ENCODE results near the gene COL15A1. TPM values are rescaled to one million over a fixed set of nuclear protein-coding genes. Genes with fewer than 3 reads are reported as not detected.

COL15A1 gene
- total and polyA plus RNA-seq, 2 donors (not counting 1 experiment from before 2014, with no cell fraction given): not detected

DNA sequence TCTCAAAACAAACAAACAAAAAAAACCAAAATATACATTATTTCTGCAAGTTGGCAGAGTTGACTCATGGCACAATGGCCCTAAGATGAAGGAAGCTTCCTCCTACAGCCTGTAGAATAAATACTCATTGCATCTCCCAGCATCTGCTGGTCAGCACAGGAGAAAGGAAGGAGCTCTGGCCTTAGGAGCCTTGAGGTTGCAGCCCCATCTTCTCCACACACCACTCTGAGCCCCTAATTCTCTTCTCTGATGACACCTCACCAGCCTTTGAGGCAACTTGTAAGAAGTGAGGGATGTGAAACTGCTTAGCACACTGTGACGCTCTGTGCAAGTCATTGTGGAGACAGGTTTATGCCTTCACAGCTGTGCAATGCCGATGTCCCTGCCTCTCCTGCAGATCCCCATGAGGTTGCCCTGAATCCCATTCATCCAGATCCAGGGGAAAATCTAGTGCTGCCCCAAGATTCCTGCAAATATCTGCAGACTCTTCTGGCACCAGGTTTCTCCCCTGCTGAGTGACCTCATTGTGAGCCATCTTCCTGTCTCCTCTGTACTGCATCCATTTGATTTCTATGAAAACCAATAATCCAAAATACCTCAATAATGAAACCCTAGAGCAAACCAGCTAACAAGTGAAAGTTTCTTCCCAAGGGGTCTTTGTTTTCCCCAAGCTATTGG lies 95.9 kb downstream of the COL15A1 start:
- Histone ChIP-seq H3K79me2 (ENCODE audit: control insufficient read depth, insufficient read depth, low read length) (no peaks in the 10 kb centered on the region), H3K4me3 (ENCODE audit: control extremely low read depth in 1 of 5, extremely low read depth in 1 of 5, insufficient read depth in 1 of 5, low read depth in 2 of 5, low read length in 4 of 5) (no peak overlapping the region), H3K4me2 (replicated peaks; ENCODE audit: low read depth, low read length, poor library complexity, severe bottlenecking) (no peak overlapping the region), H3K9ac (ENCODE audit: low read length) (no peak overlapping the region), H3K27ac (ENCODE audit: low read length in 2 of 2) (no peak overlapping the region), H3K36me3 (replicated peaks in 1 of 2; ENCODE audit: control extremely low read depth in 1 of 2, control insufficient read depth in 1 of 2, extremely low read depth in 1 of 2, insufficient read depth in 2 of 2, low read length in 1 of 2) (no peaks in the 10 kb centered on the region), H3K27me3 (replicated peaks in 1 of 4; ENCODE audit: control extremely low read depth in 1 of 4, control insufficient read depth in 3 of 4, insufficient read depth in 4 of 4, low read length in 3 of 4) (no peaks in the 10 kb centered on the region), H3K4me1 (ENCODE audit: control insufficient read depth in 2 of 2, insufficient read depth in 2 of 2, low read length in 2 of 2) (peaks cover 15 to 17% of the 10 kb centered on the region in 2 donors), H4K20me1 (ENCODE audit: control insufficient read depth, insufficient read depth, low read length, poor library complexity, severe bottlenecking) (no peaks in the 10 kb centered on the region), H2AFZ (ENCODE audit: insufficient read depth, low read depth, low read length, poor library complexity, severe bottlenecking) (peak overlapping the region; percentile 56), H3K9me3 (ENCODE audit: control extremely low read depth in 1 of 3, control insufficient read depth in 2 of 3, insufficient read depth in 1 of 3, low read length in 2 of 3) (peaks cover 0 to 7% (median 2%) of the 10 kb centered on the region in 3 donors)
- no peak for TF ChIP-seq EZH2 (IDR thresholded peaks at IDR 0.05; ENCODE audit: borderline replicate concordance, insufficient read depth, low read depth, low read length, poor library complexity, severe bottlenecking)
- intact Hi-C loops (cut with micrococcal nuclease): no loop called here
- DNase-seq (peak; percentile 30), ATAC-seq (ENCODE audit: low read depth) (peak; percentile 65)
- H3K9me3 Mint-ChIP-seq (ENCODE audit: insufficient read depth): peaks cover 1% of the 10 kb centered on the region
- no peaks in the 10 kb centered on the region for H3K27me3 Mint-ChIP-seq
- H3K4me1 Mint-ChIP-seq: peaks cover 28% of the 10 kb centered on the region
- 36% methylated on average over 2 of the region's 2 CpGs for WGBS (ENCODE audit: insufficient coverage)
- no peak overlapping the region for H3K27ac Mint-ChIP-seq
- H3K4me3 Mint-ChIP-seq: no peak overlapping the region
- ChIA-PET CTCF (interaction anchor here (1.3 to 3.5 kb wide), 2 partner anchors 41 to 64 kb away, joined by 5 to 13 read pairs; partner anchors contain the start of gene TGFBR1), POLR2A (no interaction called here)

DNA sequence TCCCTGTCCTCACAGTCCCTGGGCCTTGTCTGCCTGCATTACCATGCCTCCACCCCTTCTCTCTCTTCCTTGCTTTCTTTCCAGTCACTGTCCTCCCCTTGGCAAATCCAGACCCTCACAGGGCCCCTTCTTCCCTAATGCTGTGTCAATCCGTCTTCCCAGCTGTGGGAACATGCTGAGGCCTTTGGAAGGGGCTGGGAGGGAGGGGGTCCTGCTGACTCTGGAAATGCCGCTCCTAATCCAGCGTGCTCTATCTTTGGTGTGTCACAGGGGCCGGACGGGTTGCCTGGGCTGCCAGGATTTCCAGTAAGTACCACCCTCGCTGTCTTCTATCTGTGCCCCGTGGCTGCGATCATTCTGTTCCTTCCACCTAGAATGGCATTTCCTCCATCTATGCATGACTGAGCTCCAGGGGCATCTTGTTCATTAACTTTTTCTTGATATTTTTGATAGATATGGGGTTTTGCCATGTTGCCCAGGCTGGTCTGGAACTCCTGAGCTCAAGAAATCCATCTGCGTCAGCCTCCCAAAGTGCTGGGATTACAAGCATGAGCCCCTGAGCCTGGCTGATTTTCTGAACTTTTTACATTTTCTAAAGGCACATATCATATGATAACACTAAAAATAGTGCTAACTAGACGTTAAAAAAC lies 96.7 kb downstream of the COL15A1 start:
- Mint-ChIP-seq H3K4me1 (peaks cover 26% of the 10 kb centered on the region), H3K27ac (no peak overlapping the region), H3K4me3 (no peak overlapping the region), H3K9me3 (ENCODE audit: insufficient read depth) (peaks cover 4% of the 10 kb centered on the region), H3K27me3 (no peaks in the 10 kb centered on the region)
- H3K27ac ChIP-seq (ENCODE audit: low read length in 2 of 2): no peak overlapping the region
- ChIA-PET CTCF (interaction anchor here (0.6 to 3.5 kb wide), 2 partner anchors 29 to 42 kb away, joined by 3 to 13 read pairs; no protein-coding TSS in a partner anchor), POLR2A (no interaction called here)
- no peaks in the 10 kb centered on the region for H3K79me2 ChIP-seq (ENCODE audit: control insufficient read depth, insufficient read depth, low read length)
- no peak overlapping the region for H3K9ac ChIP-seq (ENCODE audit: low read length)
- H3K9me3 ChIP-seq (ENCODE audit: control extremely low read depth in 1 of 3, control insufficient read depth in 2 of 3, insufficient read depth in 1 of 3, low read length in 2 of 3): peaks cover 0 to 11% (median 2%) of the 10 kb centered on the region in 3 donors
- no peak overlapping the region for H3K4me3 ChIP-seq (ENCODE audit: control extremely low read depth in 1 of 5, extremely low read depth in 1 of 5, insufficient read depth in 1 of 5, low read depth in 2 of 5, low read length in 4 of 5)
- ATAC-seq (ENCODE audit: low read depth) (no peak), DNase-seq (no peak)
- 67% methylated on average over 10 of the region's 10 CpGs for WGBS (ENCODE audit: insufficient coverage)
- TF ChIP-seq EZH2 (IDR thresholded peaks at IDR 0.05; ENCODE audit: borderline replicate concordance, insufficient read depth, low read depth, low read length, poor library complexity, severe bottlenecking): no peak
- TF ChIP-seq, protein P1, sequence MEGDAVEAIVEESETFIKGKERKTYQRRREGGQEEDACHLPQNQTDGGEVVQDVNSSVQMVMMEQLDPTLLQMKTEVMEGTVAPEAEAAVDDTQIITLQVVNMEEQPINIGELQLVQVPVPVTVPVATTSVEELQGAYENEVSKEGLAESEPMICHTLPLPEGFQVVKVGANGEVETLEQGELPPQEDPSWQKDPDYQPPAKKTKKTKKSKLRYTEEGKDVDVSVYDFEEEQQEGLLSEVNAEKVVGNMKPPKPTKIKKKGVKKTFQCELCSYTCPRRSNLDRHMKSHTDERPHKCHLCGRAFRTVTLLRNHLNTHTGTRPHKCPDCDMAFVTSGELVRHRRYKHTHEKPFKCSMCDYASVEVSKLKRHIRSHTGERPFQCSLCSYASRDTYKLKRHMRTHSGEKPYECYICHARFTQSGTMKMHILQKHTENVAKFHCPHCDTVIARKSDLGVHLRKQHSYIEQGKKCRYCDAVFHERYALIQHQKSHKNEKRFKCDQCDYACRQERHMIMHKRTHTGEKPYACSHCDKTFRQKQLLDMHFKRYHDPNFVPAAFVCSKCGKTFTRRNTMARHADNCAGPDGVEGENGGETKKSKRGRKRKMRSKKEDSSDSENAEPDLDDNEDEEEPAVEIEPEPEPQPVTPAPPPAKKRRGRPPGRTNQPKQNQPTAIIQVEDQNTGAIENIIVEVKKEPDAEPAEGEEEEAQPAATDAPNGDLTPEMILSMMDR (IDR thresholded peaks at IDR 0.05): no peak
- no peak overlapping the region for H2AFZ ChIP-seq (ENCODE audit: insufficient read depth, low read depth, low read length, poor library complexity, severe bottlenecking)
- H3K4me1 ChIP-seq (ENCODE audit: control insufficient read depth in 2 of 2, insufficient read depth in 2 of 2, low read length in 2 of 2): peaks cover 15 to 17% of the 10 kb centered on the region in 2 donors
- no peak overlapping the region for H3K4me2 ChIP-seq (replicated peaks; ENCODE audit: low read depth, low read length, poor library complexity, severe bottlenecking)
- intact Hi-C loops (cut with micrococcal nuclease): no loop called here
- H3K27me3 ChIP-seq (replicated peaks in 1 of 4; ENCODE audit: control extremely low read depth in 1 of 4, control insufficient read depth in 3 of 4, insufficient read depth in 4 of 4, low read length in 3 of 4): no peaks in the 10 kb centered on the region
- no peaks in the 10 kb centered on the region for H4K20me1 ChIP-seq (ENCODE audit: control insufficient read depth, insufficient read depth, low read length, poor library complexity, severe bottlenecking)
- H3K36me3 ChIP-seq (replicated peaks in 1 of 2; ENCODE audit: control extremely low read depth in 1 of 2, control insufficient read depth in 1 of 2, extremely low read depth in 1 of 2, insufficient read depth in 2 of 2, low read length in 1 of 2): no peaks in the 10 kb centered on the region
